T-cell (primary cell): Measurements from ENCODE around the gene LDLRAD4. TPM values are rescaled to one million over a fixed set of nuclear protein-coding genes. Genes with fewer than 3 reads are reported as not detected.

ENCODE experiments used
- ATAC-seq, 4 experiments: fragments of 200-7000 bp in 3 of 4; fragments of 150-1000 bp in 1 of 4; cut with Tn5 transposase; replicated peaks in 1 of 4; 1 replicate in 3 of 4; 2 replicates in 1 of 4; pipeline ENCODE4 v1.10.0; 2021; ENCODE audit warnings: moderate library complexity in 3 of 4, mild to moderate bottlenecking in 2 of 4, moderate number of reproducible peaks in 1 of 4
- CTCF ChIA-PET, 2 donors: fragments of 300-600 bp; sonication (Branson Sonifier 250); formaldehyde crosslinking; loops; one replicate each; lab custom pipeline; 2022; ENCODE audit warnings: antibody characterized with exemption in 2 of 2; lab: Charles Lee
- POLR2A ChIA-PET, 2 donors: fragments of 300-600 bp; sonication (Branson Sonifier 250); formaldehyde crosslinking; loops; one replicate each; lab custom pipeline; 2022; ENCODE audit warnings: antibody characterized with exemption in 2 of 2; lab: Charles Lee
- DNase-seq, 35 experiments: peaks; one replicate each; pipeline versions ENCODE4 v3.0.0 to v3.0.0-alpha.2; 2013 to 2023
- H3K27ac ChIP-seq: one replicate; pipeline ENCODE4 v1.5.1; 2013; ENCODE audit warnings: low read length
- H3K27me3 ChIP-seq, 2 experiments: replicated peaks in 1 of 2; 1 replicate in 1 of 2; 2 replicates in 1 of 2; pipeline versions ENCODE4 v1.6.1 to v1.7.0; 2013; ENCODE audit warnings: low read length in 1 of 2, mixed read lengths in 1 of 2; ENCODE audit not compliant: control insufficient read depth in 2 of 2, insufficient read depth in 2 of 2; ENCODE audit errors: extremely low read depth in 1 of 2
- H3K36me3 ChIP-seq, 2 donors: 1 replicate in 1 of 2; 2 replicates in 1 of 2; pipeline versions ENCODE4 v1.6.1 to v1.7.0; 2013; ENCODE audit warnings: low read length in 1 of 2; ENCODE audit not compliant: control insufficient read depth in 2 of 2, insufficient read depth in 1 of 2; ENCODE audit errors: extremely low read depth in 1 of 2
- H3K4me1 ChIP-seq, 2 experiments: 1 replicate in 1 of 2; 2 replicates in 1 of 2; pipeline versions ENCODE4 v1.6.1 to v1.7.0; 2013; ENCODE audit warnings: low read length in 2 of 2, mixed read lengths in 1 of 2; ENCODE audit not compliant: insufficient read depth in 2 of 2, control insufficient read depth in 1 of 2; ENCODE audit errors: extremely low read depth in 1 of 2
- H3K4me3 ChIP-seq, 2 donors: 1 replicate in 1 of 2; 2 replicates in 1 of 2; pipeline versions ENCODE4 v1.5.1 to v1.7.0; 2013; ENCODE audit warnings: mild to moderate bottlenecking in 2 of 2, low read length in 1 of 2, moderate library complexity in 1 of 2; ENCODE audit not compliant: control insufficient read depth in 1 of 2; ENCODE audit errors: extremely low read depth in 1 of 2
- H3K9me3 ChIP-seq: 2 replicates; pipeline ENCODE4 v1.7.0; 2013
- H3K27ac Mint-ChIP-seq, 2 donors: one replicate each; pipeline ENCODE4 v1.8.0; 2020 to 2021; ENCODE audit warnings: mild to moderate bottlenecking in 2 of 2, mixed read lengths in 2 of 2
- H3K27me3 Mint-ChIP-seq, 2 donors: one replicate each; pipeline ENCODE4 v1.8.0; 2021 to 2022; ENCODE audit warnings: mixed read lengths in 2 of 2
- H3K36me3 Mint-ChIP-seq: one replicate; pipeline ENCODE4 v1.8.0; 2021; ENCODE audit warnings: mixed read lengths
- H3K4me1 Mint-ChIP-seq, 3 donors: one replicate each; pipeline ENCODE4 v1.8.0; 2020 to 2022; ENCODE audit warnings: mixed read lengths in 3 of 3, mild to moderate bottlenecking in 1 of 3
- H3K4me3 Mint-ChIP-seq, 3 donors: one replicate each; pipeline ENCODE4 v1.8.0; 2020 to 2022; ENCODE audit warnings: mild to moderate bottlenecking in 3 of 3, mixed read lengths in 3 of 3, moderate library complexity in 3 of 3
- H3K9me3 Mint-ChIP-seq, 3 donors: one replicate each; pipeline ENCODE4 v1.8.0; 2020 to 2022; ENCODE audit warnings: mixed read lengths in 3 of 3
- WGBS: methylation state at CpG from one replicate; pipeline ENCODE4 v1.1.5; 2013; ENCODE audit warnings: missing lambda C conversion rate; ENCODE audit not compliant: insufficient coverage; 5-methylcytosine and 5-hydroxymethylcytosine counted together
- total RNA-seq, 35 experiments: library from RNA in 6 of 35; stranded (reverse) in 6 of 35; fragments of 120-200 nt in 1 of 35; gene quantifications; one replicate each; pipeline versions ENCODE4 v1.2.1 to v1.2.4 and lab custom pipeline; 2013 to 2026

The LDLRAD4 gene
- total RNA-seq, 5 donors from 2014 or later (not counting 1 experiment from before 2014, with no cell fraction given): 57.6 to 80.8 (median 72.4) TPM

- Histone ChIP-seq H3K4me3 (no peak overlapping the region), H3K36me3 (no peaks in the 10 kb centered on the region), H3K9me3 (no peaks in the 10 kb centered on the region), H3K4me1 (peaks cover 8 to 10% of the 10 kb centered on the region in 2 experiments), H3K27ac (no peak overlapping the region), H3K27me3 (no peaks in the 10 kb centered on the region)
- peaks cover 34% of the 10 kb centered on the region for H3K36me3 Mint-ChIP-seq
- WGBS: 100% methylated on average over 1 of the region's 4 CpGs
- POLR2A ChIA-PET: no interaction called here
- CTCF ChIA-PET: interaction anchor here in 1 of 2 donors (0.6 kb wide), 1 partner anchor 67 kb away, joined by 3 read pairs; no protein-coding TSS in a partner anchor
- DNase-seq: no peak
- peaks cover 20 to 28% (median 22%) of the 10 kb centered on the region in 3 donors for H3K4me1 Mint-ChIP-seq
- H3K27ac Mint-ChIP-seq: no peak overlapping the region
- H3K27me3 Mint-ChIP-seq: no peaks in the 10 kb centered on the region
- no peak overlapping the region for H3K4me3 Mint-ChIP-seq
- no peak for ATAC-seq
- peaks cover 2 to 10% (median 5%) of the 10 kb centered on the region in 3 donors for H3K9me3 Mint-ChIP-seq
Observed at GRCh38 chr18:13414521-13414920, 196.0 kb downstream of the LDLRAD4 start.

- CTCF ChIA-PET: no interaction called here
- no peak overlapping the region for H3K27ac Mint-ChIP-seq
Observed at GRCh38 chr18:13415736-13416135, 197.2 kb downstream of the LDLRAD4 start.

GRCh38 chr18:13416208-13416607, 197.6 kb downstream of the LDLRAD4 start:
- POLR2A ChIA-PET: no interaction called here
- no peak overlapping the region for H3K27ac Mint-ChIP-seq
- WGBS: 23% methylated on average over 6 of the region's 7 CpGs
- peaks cover 22% of the 10 kb centered on the region for H3K36me3 Mint-ChIP-seq
- Histone ChIP-seq H3K27me3 (no peaks in the 10 kb centered on the region), H3K27ac (no peak overlapping the region), H3K4me3 (no peak overlapping the region), H3K4me1 (peaks cover 10 to 19% of the 10 kb centered on the region in 2 experiments), H3K36me3 (no peaks in the 10 kb centered on the region), H3K9me3 (no peaks in the 10 kb centered on the region)
- peak overlapping the region in 1 of 3 donors; percentile 20 for H3K4me3 Mint-ChIP-seq
- H3K27me3 Mint-ChIP-seq: no peaks in the 10 kb centered on the region
- peaks cover 26 to 37% (median 31%) of the 10 kb centered on the region in 3 donors for H3K4me1 Mint-ChIP-seq
- CTCF ChIA-PET: interaction anchor here in 1 of 2 donors (0.6 kb wide), 1 partner anchor 128 kb away, joined by 3 read pairs; no protein-coding TSS in a partner anchor
- DNase-seq: no peak
- H3K9me3 Mint-ChIP-seq: peaks cover 1 to 10% (median 5%) of the 10 kb centered on the region in 3 donors
- ATAC-seq: peak in 1 of 4 experiments; percentile 75

More at GRCh38 chr18:13415736-13416135, 197.2 kb downstream of the LDLRAD4 start:
- Histone ChIP-seq H3K27ac (no peak overlapping the region), H3K27me3 (no peaks in the 10 kb centered on the region), H3K4me1 (peaks cover 10 to 14% of the 10 kb centered on the region in 2 experiments), H3K36me3 (no peaks in the 10 kb centered on the region), H3K9me3 (no peaks in the 10 kb centered on the region), H3K4me3 (no peak overlapping the region)
- H3K9me3 Mint-ChIP-seq: peaks cover 2 to 10% (median 5%) of the 10 kb centered on the region in 3 donors
- peaks cover 22 to 34% (median 28%) of the 10 kb centered on the region in 3 donors for H3K4me1 Mint-ChIP-seq
- DNase-seq (no peak), ATAC-seq (no peak)
- H3K27me3 Mint-ChIP-seq: no peaks in the 10 kb centered on the region
- H3K36me3 Mint-ChIP-seq: peaks cover 23% of the 10 kb centered on the region
- POLR2A ChIA-PET: no interaction called here
- peak overlapping the region in 1 of 3 donors; percentile 20 for H3K4me3 Mint-ChIP-seq
- 88% methylated on average over 9 of the region's 12 CpGs for whole genome bisulfite sequencing

- H3K36me3 Mint-ChIP-seq: peaks cover 17% of the 10 kb centered on the region
- H3K9me3 ChIP-seq: no peaks in the 10 kb centered on the region
- no peaks in the 10 kb centered on the region for H3K27me3 Mint-ChIP-seq
- no peak overlapping the region for H3K4me3 ChIP-seq
- ATAC-seq: peak in 1 of 4 experiments; percentile 40
- H3K4me3 Mint-ChIP-seq: no peak overlapping the region
- H3K36me3 ChIP-seq: no peaks in the 10 kb centered on the region
- H3K4me1 Mint-ChIP-seq: peaks cover 33 to 41% (median 35%) of the 10 kb centered on the region in 3 donors
- H3K27me3 ChIP-seq: no peaks in the 10 kb centered on the region
- peaks cover 10 to 25% of the 10 kb centered on the region in 2 experiments for H3K4me1 ChIP-seq
- no peak overlapping the region for H3K27ac Mint-ChIP-seq
- ChIA-PET CTCF (interaction anchor here in 1 of 2 donors (0.6 kb wide), 1 partner anchor 128 kb away, joined by 3 read pairs; no protein-coding TSS in a partner anchor), POLR2A (no interaction called here)
- peaks cover 0 to 5% (median 5%) of the 10 kb centered on the region in 3 donors for H3K9me3 Mint-ChIP-seq
- H3K27ac ChIP-seq: no peak overlapping the region
- WGBS: no CpG with 5 or more reads among the region's 3 CpGs
- DNase-seq: no peak
Observed at GRCh38 chr18:13416848-13417247, 198.3 kb downstream of the LDLRAD4 start.

- H3K36me3 ChIP-seq: no peaks in the 10 kb centered on the region
- ChIA-PET CTCF (no interaction called here), POLR2A (interaction anchor here in 1 of 2 donors (0.6 kb wide), 1 partner anchor 20 kb away, joined by 3 read pairs; no protein-coding TSS in a partner anchor)
- no peak for DNase-seq
- H3K9me3 ChIP-seq: no peaks in the 10 kb centered on the region
- Mint-ChIP-seq H3K27me3 (no peaks in the 10 kb centered on the region), H3K9me3 (no peaks in the 10 kb centered on the region), H3K27ac (no peak overlapping the region), H3K36me3 (peaks cover 4% of the 10 kb centered on the region), H3K4me3 (no peak overlapping the region), H3K4me1 (peaks cover 42 to 49% (median 43%) of the 10 kb centered on the region in 3 donors)
- peaks cover 10 to 33% of the 10 kb centered on the region in 2 experiments for H3K4me1 ChIP-seq
- no peak for ATAC-seq
- H3K27ac ChIP-seq: no peak overlapping the region
- no peak overlapping the region for H3K4me3 ChIP-seq
- no peaks in the 10 kb centered on the region for H3K27me3 ChIP-seq
- 84% methylated on average over 11 of the region's 11 CpGs for WGBS
Observed at GRCh38 chr18:13418013-13418710, 199.6 kb downstream of the LDLRAD4 start.

- 85% methylated on average over 12 of the region's 19 CpGs for WGBS
- Histone ChIP-seq H3K27ac (no peak overlapping the region), H3K4me3 (no peak overlapping the region), H3K9me3 (no peaks in the 10 kb centered on the region), H3K27me3 (no peaks in the 10 kb centered on the region), H3K4me1 (peaks cover 6 to 32% of the 10 kb centered on the region in 2 experiments), H3K36me3 (no peaks in the 10 kb centered on the region)
- peaks cover 48 to 55% (median 52%) of the 10 kb centered on the region in 3 donors for H3K4me1 Mint-ChIP-seq
- H3K9me3 Mint-ChIP-seq: no peaks in the 10 kb centered on the region
- no peaks in the 10 kb centered on the region for H3K36me3 Mint-ChIP-seq
- H3K27ac Mint-ChIP-seq: no peak overlapping the region
- peak in 2 of 4 experiments; percentile 40 to 53 for ATAC-seq
- DNase-seq: no peak
- no peaks in the 10 kb centered on the region for H3K27me3 Mint-ChIP-seq
- H3K4me3 Mint-ChIP-seq: no peak overlapping the region
- ChIA-PET POLR2A (no interaction called here), CTCF (no interaction called here)
Observed at GRCh38 chr18:13420969-13421686, 202.6 kb downstream of the LDLRAD4 start.
